Activated naive CD4-positive, alpha-beta T cell treated with anti-CD3 and anti-CD28 coated beads for 36 hours (primary cell): ENCODE measurements around the gene EVC2. TPM values are rescaled to one million over a fixed set of nuclear protein-coding genes. Genes with fewer than 3 reads are reported as not detected.

Source experiments
- CTCF ChIA-PET: fragments of 350-600 bp; sonication (Branson Sonifier 250); formaldehyde crosslinking; loops from one replicate; lab custom pipeline; 2021; ENCODE audit warnings: antibody characterized with exemption; lab: Charles Lee
- DNase-seq: peaks from one replicate; pipeline ENCODE4 v3.0.0-alpha.2; 2020
- H3K27ac Mint-ChIP-seq: one replicate; pipeline ENCODE4 v1.8.0; 2021; ENCODE audit warnings: mild to moderate bottlenecking, mixed read lengths
- H3K27me3 Mint-ChIP-seq: one replicate; pipeline ENCODE4 v1.8.0; 2021; ENCODE audit warnings: low read depth, mixed read lengths
- H3K36me3 Mint-ChIP-seq: one replicate; pipeline ENCODE4 v1.8.0; 2021; ENCODE audit warnings: low read depth, mixed read lengths
- H3K4me1 Mint-ChIP-seq: one replicate; pipeline ENCODE4 v1.8.0; 2021; ENCODE audit warnings: low read depth, mixed read lengths
- H3K4me3 Mint-ChIP-seq: one replicate; pipeline ENCODE4 v1.8.0; 2021; ENCODE audit warnings: mild to moderate bottlenecking, moderate library complexity, mixed read lengths
- H3K9me3 Mint-ChIP-seq: one replicate; pipeline ENCODE4 v1.8.0; 2021; ENCODE audit warnings: mixed read lengths
- intact Hi-C: fragments of 100-400 bp; cut with micrococcal nuclease; formaldehyde crosslinking; loops from one replicate; pipeline ENCODE4 v1.15.1; 2023
- total RNA-seq, 2 experiments: library from RNA; stranded (reverse); gene quantifications; one replicate each; pipeline ENCODE4 v1.2.3, GENCODE V29; 2021

Gene EVC2
- not detected for total RNA-seq

GRCh38 chr4:5708449-5709206 is at the start of gene EVC2:
TSS of gene EVC2 (minus strand) at chr4:5708559. CDS start at chr4:5708513, 46 bp downstream.
- Mint-ChIP-seq H3K36me3 (peaks cover 3% of the 10 kb centered on the region), H3K4me1 (peaks cover 12% of the 10 kb centered on the region), H3K4me3 (no peak within 1 kb of the TSS), H3K9me3 (peaks cover 4% of the 10 kb centered on the region), H3K27me3 (peaks cover 42% of the 10 kb centered on the region), H3K27ac (no peak within 1 kb of the TSS)
- CTCF ChIA-PET = no interaction called here
- intact Hi-C loops = no loop called here
- DNase-seq = no peak

- Mint-ChIP-seq H3K4me3 (no peak overlapping the region), H3K36me3 (no peaks in the 10 kb centered on the region), H3K4me1 (no peaks in the 10 kb centered on the region)
Observed at GRCh38 chr4:5757954-5758353, 49.6 kb upstream of the EVC2 start.

GRCh38 chr4:5757536-5757935 is 49.2 kb upstream of the EVC2 start:
- Mint-ChIP-seq H3K27me3 (no peaks in the 10 kb centered on the region), H3K27ac (no peak overlapping the region), H3K9me3 (peaks cover 5% of the 10 kb centered on the region), H3K4me3 (no peak overlapping the region), H3K4me1 (no peaks in the 10 kb centered on the region), H3K36me3 (no peaks in the 10 kb centered on the region)
- DNase-seq = no peak
- intact Hi-C loops = no loop called here
- CTCF ChIA-PET = no interaction called here

More at GRCh38 chr4:5757954-5758353, 49.6 kb upstream of the EVC2 start:
- DNase-seq = no peak
- CTCF ChIA-PET = no interaction called here
- H3K27ac Mint-ChIP-seq = no peak overlapping the region
- intact Hi-C loops = no loop called here
- H3K9me3 Mint-ChIP-seq = peaks cover 5% of the 10 kb centered on the region
- H3K27me3 Mint-ChIP-seq = no peaks in the 10 kb centered on the region

GRCh38 chr4:5757091-5757490 is 48.7 kb upstream of the EVC2 start:
- H3K27ac Mint-ChIP-seq = no peak overlapping the region
- intact Hi-C loops = no loop called here
- CTCF ChIA-PET = no interaction called here
- no peak overlapping the region for H3K4me3 Mint-ChIP-seq
- H3K9me3 Mint-ChIP-seq = peaks cover 5% of the 10 kb centered on the region
- no peaks in the 10 kb centered on the region for H3K36me3 Mint-ChIP-seq
- DNase-seq = no peak
- H3K27me3 Mint-ChIP-seq = no peaks in the 10 kb centered on the region
- no peaks in the 10 kb centered on the region for H3K4me1 Mint-ChIP-seq

GRCh38 chr4:5756271-5756670 is 47.9 kb upstream of the EVC2 start:
- DNase-seq = no peak
- Mint-ChIP-seq H3K27me3 (no peaks in the 10 kb centered on the region), H3K27ac (no peak overlapping the region), H3K4me1 (no peaks in the 10 kb centered on the region), H3K36me3 (no peaks in the 10 kb centered on the region), H3K4me3 (no peak overlapping the region), H3K9me3 (peaks cover 5% of the 10 kb centered on the region)
- CTCF ChIA-PET = no interaction called here
- intact Hi-C loops = no loop called here

GRCh38 chr4:5755679-5756078 is 47.3 kb upstream of the EVC2 start:
- intact Hi-C loops = no loop called here
- Mint-ChIP-seq H3K27me3 (no peaks in the 10 kb centered on the region), H3K4me1 (no peaks in the 10 kb centered on the region), H3K4me3 (no peak overlapping the region), H3K36me3 (no peaks in the 10 kb centered on the region), H3K27ac (no peak overlapping the region), H3K9me3 (peaks cover 5% of the 10 kb centered on the region)
- CTCF ChIA-PET = no interaction called here
- DNase-seq = no peak

- no peak overlapping the region for H3K4me3 Mint-ChIP-seq
- CTCF ChIA-PET = no interaction called here
- intact Hi-C loops = no loop called here
- H3K27ac Mint-ChIP-seq = no peak overlapping the region
- H3K4me1 Mint-ChIP-seq = no peaks in the 10 kb centered on the region
- peaks cover 5% of the 10 kb centered on the region for H3K9me3 Mint-ChIP-seq
- no peaks in the 10 kb centered on the region for H3K36me3 Mint-ChIP-seq
- DNase-seq = no peak
- no peaks in the 10 kb centered on the region for H3K27me3 Mint-ChIP-seq
Observed at GRCh38 chr4:5755161-5755560, 46.8 kb upstream of the EVC2 start.

GRCh38 chr4:5754529-5754881 is 46.1 kb upstream of the EVC2 start:
- no peaks in the 10 kb centered on the region for H3K27me3 Mint-ChIP-seq
- peaks cover 5% of the 10 kb centered on the region for H3K9me3 Mint-ChIP-seq
- H3K27ac Mint-ChIP-seq = no peak overlapping the region
- CTCF ChIA-PET = no interaction called here
- no peak for DNase-seq
- H3K36me3 Mint-ChIP-seq = no peaks in the 10 kb centered on the region
- H3K4me1 Mint-ChIP-seq = no peaks in the 10 kb centered on the region
- no peak overlapping the region for H3K4me3 Mint-ChIP-seq
- intact Hi-C loops = no loop called here

GRCh38 chr4:5753766-5754528 is 45.6 kb upstream of the EVC2 start:
- no peaks in the 10 kb centered on the region for H3K36me3 Mint-ChIP-seq
- H3K4me3 Mint-ChIP-seq = no peak overlapping the region
- no peak overlapping the region for H3K27ac Mint-ChIP-seq
- no peaks in the 10 kb centered on the region for H3K27me3 Mint-ChIP-seq
- intact Hi-C loops = no loop called here
- H3K4me1 Mint-ChIP-seq = no peaks in the 10 kb centered on the region
- H3K9me3 Mint-ChIP-seq = peaks cover 5% of the 10 kb centered on the region
- CTCF ChIA-PET = no interaction called here
- DNase-seq = no peak

GRCh38 chr4:5753366-5753765 is 45.0 kb upstream of the EVC2 start:
- no peaks in the 10 kb centered on the region for H3K4me1 Mint-ChIP-seq
- no peaks in the 10 kb centered on the region for H3K27me3 Mint-ChIP-seq
- CTCF ChIA-PET = no interaction called here
- peaks cover 3% of the 10 kb centered on the region for H3K9me3 Mint-ChIP-seq
- intact Hi-C loops = no loop called here
- H3K36me3 Mint-ChIP-seq = no peaks in the 10 kb centered on the region
- DNase-seq = no peak
- H3K27ac Mint-ChIP-seq = no peak overlapping the region
- no peak overlapping the region for H3K4me3 Mint-ChIP-seq

GRCh38 chr4:5752376-5753184 is 44.2 kb upstream of the EVC2 start:
- Mint-ChIP-seq H3K4me1 (no peaks in the 10 kb centered on the region), H3K27me3 (no peaks in the 10 kb centered on the region), H3K9me3 (peaks cover 3% of the 10 kb centered on the region), H3K4me3 (no peak overlapping the region), H3K27ac (no peak overlapping the region), H3K36me3 (no peaks in the 10 kb centered on the region)
- CTCF ChIA-PET = no interaction called here
- DNase-seq = no peak
- intact Hi-C loops = no loop called here

- intact Hi-C loops = no loop called here
- H3K9me3 Mint-ChIP-seq = peaks cover 3% of the 10 kb centered on the region
- H3K4me3 Mint-ChIP-seq = no peak overlapping the region
- H3K27ac Mint-ChIP-seq = no peak overlapping the region
- no peaks in the 10 kb centered on the region for H3K27me3 Mint-ChIP-seq
- no peaks in the 10 kb centered on the region for H3K4me1 Mint-ChIP-seq
- no peaks in the 10 kb centered on the region for H3K36me3 Mint-ChIP-seq
- CTCF ChIA-PET = interaction anchor here (0.6 kb wide), 1 partner anchor 85 kb away, joined by 4 read pairs; no protein-coding TSS in a partner anchor
- no peak for DNase-seq
Observed at GRCh38 chr4:5751666-5752375, 43.5 kb upstream of the EVC2 start.
